Measurements from ENCODE around the gene EGFLAM. TPM values are rescaled to one million over a fixed set of nuclear protein-coding genes. Genes with fewer than 3 reads are reported as not detected.

Gene EGFLAM
- total and polyA plus RNA-seq, 10 of the 15 experiments (the other 5 are each of a cell fraction or from before 2014, with no cell fraction given), result 0.37 TPM; not detected in 9

DNA sequence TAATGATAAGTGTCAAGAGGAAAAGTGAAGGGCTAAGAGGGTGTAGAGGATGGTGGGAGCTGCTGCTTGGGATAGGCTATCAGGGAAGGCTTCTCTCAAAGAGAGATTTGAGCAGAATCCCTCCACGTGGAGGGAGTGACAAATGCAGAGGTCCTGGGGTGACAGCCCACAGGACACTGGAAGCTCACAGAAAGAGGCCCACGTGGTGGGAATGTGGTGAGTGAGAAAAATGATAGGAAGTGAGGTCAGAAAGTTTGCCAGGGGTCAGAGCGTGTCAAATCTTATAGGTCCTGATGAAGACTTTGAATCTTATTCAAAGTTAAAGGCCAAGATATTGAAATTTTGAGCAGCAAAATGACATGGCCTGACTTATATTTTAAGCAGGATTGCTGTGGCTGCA, 125.3 kb downstream of the EGFLAM start (continued):
- TF ChIP-seq ZNF687 (IDR thresholded peaks at IDR 0.05) (no peak), IKZF2 (IDR thresholded peaks at IDR 0.05) (no peak), MXI1 (IDR thresholded peaks at IDR 0.05; ENCODE audit: low read depth, low read length) (no peak), SUZ12 (IDR thresholded peaks at IDR 0.05; ENCODE audit: unreplicated experiment) (no peak), GATAD2B (conservative IDR thresholded peaks at IDR 0.05; ENCODE audit: low read depth) (no peak), STAT3 (IDR thresholded peaks at IDR 0.05; ENCODE audit: low read depth, low read length) (no peak)
- TF ChIP-seq, protein P1, sequence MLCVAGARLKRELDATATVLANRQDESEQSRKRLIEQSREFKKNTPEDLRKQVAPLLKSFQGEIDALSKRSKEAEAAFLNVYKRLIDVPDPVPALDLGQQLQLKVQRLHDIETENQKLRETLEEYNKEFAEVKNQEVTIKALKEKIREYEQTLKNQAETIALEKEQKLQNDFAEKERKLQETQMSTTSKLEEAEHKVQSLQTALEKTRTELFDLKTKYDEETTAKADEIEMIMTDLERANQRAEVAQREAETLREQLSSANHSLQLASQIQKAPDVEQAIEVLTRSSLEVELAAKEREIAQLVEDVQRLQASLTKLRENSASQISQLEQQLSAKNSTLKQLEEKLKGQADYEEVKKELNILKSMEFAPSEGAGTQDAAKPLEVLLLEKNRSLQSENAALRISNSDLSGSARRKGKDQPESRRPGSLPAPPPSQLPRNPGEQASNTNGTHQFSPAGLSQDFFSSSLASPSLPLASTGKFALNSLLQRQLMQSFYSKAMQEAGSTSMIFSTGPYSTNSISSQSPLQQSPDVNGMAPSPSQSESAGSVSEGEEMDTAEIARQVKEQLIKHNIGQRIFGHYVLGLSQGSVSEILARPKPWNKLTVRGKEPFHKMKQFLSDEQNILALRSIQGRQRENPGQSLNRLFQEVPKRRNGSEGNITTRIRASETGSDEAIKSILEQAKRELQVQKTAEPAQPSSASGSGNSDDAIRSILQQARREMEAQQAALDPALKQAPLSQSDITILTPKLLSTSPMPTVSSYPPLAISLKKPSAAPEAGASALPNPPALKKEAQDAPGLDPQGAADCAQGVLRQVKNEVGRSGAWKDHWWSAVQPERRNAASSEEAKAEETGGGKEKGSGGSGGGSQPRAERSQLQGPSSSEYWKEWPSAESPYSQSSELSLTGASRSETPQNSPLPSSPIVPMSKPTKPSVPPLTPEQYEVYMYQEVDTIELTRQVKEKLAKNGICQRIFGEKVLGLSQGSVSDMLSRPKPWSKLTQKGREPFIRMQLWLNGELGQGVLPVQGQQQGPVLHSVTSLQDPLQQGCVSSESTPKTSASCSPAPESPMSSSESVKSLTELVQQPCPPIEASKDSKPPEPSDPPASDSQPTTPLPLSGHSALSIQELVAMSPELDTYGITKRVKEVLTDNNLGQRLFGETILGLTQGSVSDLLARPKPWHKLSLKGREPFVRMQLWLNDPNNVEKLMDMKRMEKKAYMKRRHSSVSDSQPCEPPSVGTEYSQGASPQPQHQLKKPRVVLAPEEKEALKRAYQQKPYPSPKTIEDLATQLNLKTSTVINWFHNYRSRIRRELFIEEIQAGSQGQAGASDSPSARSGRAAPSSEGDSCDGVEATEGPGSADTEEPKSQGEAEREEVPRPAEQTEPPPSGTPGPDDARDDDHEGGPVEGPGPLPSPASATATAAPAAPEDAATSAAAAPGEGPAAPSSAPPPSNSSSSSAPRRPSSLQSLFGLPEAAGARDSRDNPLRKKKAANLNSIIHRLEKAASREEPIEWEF (IDR thresholded peaks at IDR 0.05; ENCODE audit: insufficient replicate concordance, low read depth, low read length), result no peak

Measured in GM12878 (cell line).